ENCODE results near the gene OR51B2.

DNA sequence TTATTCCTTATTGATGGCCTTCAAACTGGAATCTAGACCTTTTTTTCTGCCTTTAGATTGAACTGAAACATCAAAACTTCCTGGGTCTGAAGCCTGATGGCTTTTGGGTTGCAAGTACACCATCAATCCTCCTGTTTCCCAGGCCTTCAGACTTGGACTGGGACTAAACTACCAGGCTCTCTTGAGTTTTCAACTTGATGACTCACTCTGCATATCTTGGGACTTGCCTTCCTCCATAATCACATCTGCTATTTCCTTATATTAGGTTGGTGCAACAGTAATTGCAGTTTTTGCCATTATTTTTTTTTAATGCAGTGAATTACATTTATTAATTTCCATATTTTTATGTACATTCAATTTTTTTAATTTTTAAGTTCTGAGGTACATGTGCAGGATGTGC lies 12.2 kb upstream of the OR51B2 start:
- TF ChIP-seq, protein P1, sequence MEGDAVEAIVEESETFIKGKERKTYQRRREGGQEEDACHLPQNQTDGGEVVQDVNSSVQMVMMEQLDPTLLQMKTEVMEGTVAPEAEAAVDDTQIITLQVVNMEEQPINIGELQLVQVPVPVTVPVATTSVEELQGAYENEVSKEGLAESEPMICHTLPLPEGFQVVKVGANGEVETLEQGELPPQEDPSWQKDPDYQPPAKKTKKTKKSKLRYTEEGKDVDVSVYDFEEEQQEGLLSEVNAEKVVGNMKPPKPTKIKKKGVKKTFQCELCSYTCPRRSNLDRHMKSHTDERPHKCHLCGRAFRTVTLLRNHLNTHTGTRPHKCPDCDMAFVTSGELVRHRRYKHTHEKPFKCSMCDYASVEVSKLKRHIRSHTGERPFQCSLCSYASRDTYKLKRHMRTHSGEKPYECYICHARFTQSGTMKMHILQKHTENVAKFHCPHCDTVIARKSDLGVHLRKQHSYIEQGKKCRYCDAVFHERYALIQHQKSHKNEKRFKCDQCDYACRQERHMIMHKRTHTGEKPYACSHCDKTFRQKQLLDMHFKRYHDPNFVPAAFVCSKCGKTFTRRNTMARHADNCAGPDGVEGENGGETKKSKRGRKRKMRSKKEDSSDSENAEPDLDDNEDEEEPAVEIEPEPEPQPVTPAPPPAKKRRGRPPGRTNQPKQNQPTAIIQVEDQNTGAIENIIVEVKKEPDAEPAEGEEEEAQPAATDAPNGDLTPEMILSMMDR (IDR thresholded peaks at IDR 0.05): no peak
- TF ChIP-seq POLR2A (IDR thresholded peaks at IDR 0.05): no peak
